Effector memory CD4-positive, alpha-beta T cell (primary cell): ENCODE measurements around the gene RABIF.

Experiments used
- DNase-seq, 3 donors: peaks; one replicate each; pipeline ENCODE4 v3.0.0-alpha.2; 2020
- H3K27ac ChIP-seq: 2 replicates; pipeline ENCODE4 v1.7.0; 2013; ENCODE audit warnings: mild to moderate bottlenecking, low read length, moderate library complexity; ENCODE audit not compliant: insufficient read depth, poor library complexity, severe bottlenecking
- H3K27me3 ChIP-seq: replicated peaks from 2 replicates; pipeline ENCODE4 v1.7.0; 2013; ENCODE audit warnings: mild to moderate bottlenecking, low read length; ENCODE audit not compliant: insufficient read depth, control insufficient read depth, poor library complexity, severe bottlenecking
- H3K36me3 ChIP-seq: 2 replicates; pipeline ENCODE4 v1.7.0; 2013; ENCODE audit warnings: mild to moderate bottlenecking, low read length, moderate library complexity; ENCODE audit not compliant: control insufficient read depth, insufficient read depth
- H3K4me1 ChIP-seq: 2 replicates; pipeline ENCODE4 v1.7.0; 2013; ENCODE audit warnings: low read length, mild to moderate bottlenecking; ENCODE audit not compliant: control insufficient read depth, insufficient read depth, poor library complexity, severe bottlenecking
- H3K4me3 ChIP-seq: 2 replicates; pipeline ENCODE4 v1.7.0; 2013; ENCODE audit warnings: low read length, low read depth, mild to moderate bottlenecking; ENCODE audit not compliant: insufficient read depth, poor library complexity, severe bottlenecking
- H3K9me3 ChIP-seq: 2 replicates; pipeline ENCODE4 v1.7.0; 2013; ENCODE audit warnings: mild to moderate bottlenecking, low read length, moderate library complexity; ENCODE audit not compliant: control insufficient read depth

Gene RABIF

GRCh38 chr1:202880062-202880461, 8.9 kb downstream of the RABIF start:
- Histone ChIP-seq H3K27me3 (no peaks in the 10 kb centered on the region), H3K36me3 (peaks cover 27% of the 10 kb centered on the region), H3K9me3 (no peaks in the 10 kb centered on the region), H3K27ac (no peak overlapping the region), H3K4me3 (no peak overlapping the region), H3K4me1 (no peaks in the 10 kb centered on the region)
- no peak for DNase-seq

- H3K4me3 ChIP-seq = no peak overlapping the region
- H3K4me1 ChIP-seq = no peaks in the 10 kb centered on the region
- peaks cover 27% of the 10 kb centered on the region for H3K36me3 ChIP-seq
- H3K27me3 ChIP-seq = no peaks in the 10 kb centered on the region
- H3K27ac ChIP-seq = no peak overlapping the region
- H3K9me3 ChIP-seq = no peaks in the 10 kb centered on the region
- no peak for DNase-seq
Observed at GRCh38 chr1:202879128-202879527, 9.8 kb downstream of the RABIF start.

- H3K4me1 ChIP-seq = no peaks in the 10 kb centered on the region
- no peaks in the 10 kb centered on the region for H3K36me3 ChIP-seq
- H3K27ac ChIP-seq = no peak overlapping the region
- no peak for DNase-seq
- no peaks in the 10 kb centered on the region for H3K27me3 ChIP-seq
- H3K9me3 ChIP-seq = no peaks in the 10 kb centered on the region
- no peak overlapping the region for H3K4me3 ChIP-seq
Observed at GRCh38 chr1:202873026-202873425, 15.9 kb downstream of the RABIF start.

DNA sequence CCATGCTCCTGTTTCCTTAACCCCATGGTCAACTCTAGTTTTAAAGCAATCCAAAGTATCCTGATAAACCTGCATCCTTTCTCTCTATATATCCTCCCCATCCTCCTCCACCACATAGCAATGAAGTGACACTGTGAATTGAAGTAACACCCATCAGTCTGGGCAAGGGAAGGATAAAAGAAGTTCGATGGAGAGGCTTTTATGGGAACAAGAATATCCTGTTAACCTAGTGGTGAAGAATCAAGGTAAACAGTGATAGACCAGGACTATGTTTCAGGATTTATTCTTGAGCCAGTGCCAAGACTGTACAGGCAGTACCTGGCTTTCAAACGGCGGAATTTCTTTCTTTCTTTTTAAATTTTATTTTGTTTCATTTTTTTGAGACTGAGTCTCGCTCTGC, 17.6 kb downstream of the RABIF start:
- H3K27ac ChIP-seq = no peak overlapping the region
- no peaks in the 10 kb centered on the region for H3K9me3 ChIP-seq
- H3K36me3 ChIP-seq = no peaks in the 10 kb centered on the region
- no peak overlapping the region for H3K4me3 ChIP-seq
- no peaks in the 10 kb centered on the region for H3K27me3 ChIP-seq
- no peak for DNase-seq
- H3K4me1 ChIP-seq = no peaks in the 10 kb centered on the region

DNA sequence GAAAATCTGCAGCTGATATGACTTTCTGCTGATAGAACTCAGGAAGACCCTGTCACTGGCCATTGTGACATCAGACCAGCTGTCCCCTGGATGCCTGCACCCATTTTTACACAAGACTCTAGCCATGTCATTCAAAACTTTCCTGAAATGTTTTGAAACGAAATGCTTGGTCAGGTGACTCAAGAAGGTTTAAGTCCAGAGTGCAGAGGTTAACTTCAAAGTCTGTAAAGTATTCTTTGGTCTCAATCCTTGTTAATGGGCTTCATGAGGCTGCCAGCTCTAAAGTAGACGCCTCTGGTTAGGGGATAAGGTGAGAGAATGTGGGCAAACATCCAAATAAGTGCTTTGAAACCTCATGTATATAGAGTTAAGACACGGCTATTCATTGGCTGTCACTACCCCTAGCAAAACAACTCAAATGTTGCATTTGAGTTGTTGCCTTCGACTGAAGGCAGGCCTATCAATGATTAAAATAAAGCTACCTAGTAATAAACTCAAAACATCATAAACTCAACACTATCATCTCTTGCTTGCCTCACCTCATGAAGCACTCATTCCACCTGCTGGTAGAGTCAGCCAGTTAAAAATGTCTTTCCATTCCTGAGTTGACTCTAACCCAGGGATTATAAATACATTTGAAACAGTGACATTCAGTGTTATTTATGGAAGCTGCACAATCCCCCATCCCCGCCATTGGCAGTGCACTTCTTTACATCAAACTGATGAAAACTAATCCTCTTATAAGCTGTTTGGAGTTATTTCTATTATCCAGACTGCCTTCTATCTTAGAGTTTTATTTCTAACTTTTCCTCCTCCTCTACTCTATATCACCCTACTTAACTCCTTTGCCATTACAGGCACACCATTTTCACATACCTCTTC, 26.0 kb downstream of the RABIF start:
- H3K27me3 ChIP-seq = peaks cover 21% of the 10 kb centered on the region
- H3K4me3 ChIP-seq = no peak overlapping the region
- no peaks in the 10 kb centered on the region for H3K9me3 ChIP-seq
- H3K4me1 ChIP-seq = peaks cover 12% of the 10 kb centered on the region
- no peaks in the 10 kb centered on the region for H3K36me3 ChIP-seq
- DNase-seq = no peak
- H3K27ac ChIP-seq = no peak overlapping the region

- H3K9me3 ChIP-seq = no peaks in the 10 kb centered on the region
- no peaks in the 10 kb centered on the region for H3K36me3 ChIP-seq
- H3K27ac ChIP-seq = no peak overlapping the region
- H3K4me3 ChIP-seq = peak overlapping the region; percentile 64
- peaks cover 21% of the 10 kb centered on the region for H3K27me3 ChIP-seq
- peak in 1 of 3 donors; percentile 15 for DNase-seq
- H3K4me1 ChIP-seq = peaks cover 12% of the 10 kb centered on the region
Observed at GRCh38 chr1:202861420-202862132, 27.4 kb downstream of the RABIF start.

GRCh38 chr1:202860744-202861419, 28.1 kb downstream of the RABIF start:
- Histone ChIP-seq H3K4me3 (peak overlapping the region; percentile 64), H3K27me3 (peaks cover 21% of the 10 kb centered on the region), H3K27ac (no peak overlapping the region), H3K4me1 (peaks cover 12% of the 10 kb centered on the region), H3K36me3 (no peaks in the 10 kb centered on the region), H3K9me3 (no peaks in the 10 kb centered on the region)
- no peak for DNase-seq

DNA sequence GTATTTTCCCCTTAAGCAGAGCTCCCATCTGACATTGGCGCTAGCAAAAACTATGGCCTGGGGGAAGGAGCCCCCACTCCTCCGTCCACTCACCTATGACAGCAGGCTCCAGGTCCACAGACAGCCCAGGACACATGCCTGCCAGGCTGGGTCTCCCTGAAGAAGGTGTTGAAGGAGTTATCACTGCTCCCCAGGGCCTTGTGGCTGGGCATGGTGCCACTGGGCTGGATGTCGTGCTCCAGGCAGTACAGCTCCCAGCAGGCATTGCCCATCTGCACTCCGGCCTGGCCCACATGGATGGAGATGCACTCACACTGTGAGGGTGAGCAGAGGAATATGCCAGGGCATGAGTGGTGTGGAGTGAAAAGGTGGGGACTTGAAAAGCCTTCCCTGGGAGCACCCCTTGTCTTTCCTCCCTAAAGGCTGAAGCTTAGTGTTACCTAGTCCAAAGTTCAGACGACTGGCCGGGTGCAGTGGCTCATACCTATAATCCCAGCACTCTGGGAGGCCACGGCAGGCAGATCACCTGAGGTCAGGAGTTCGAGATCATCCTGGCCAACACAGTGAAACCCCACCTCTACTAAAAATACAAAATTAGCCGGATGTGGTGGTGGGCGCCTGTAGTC, 30.0 kb downstream of the RABIF start:
- peaks cover 16% of the 10 kb centered on the region for H3K27me3 ChIP-seq

DNA sequence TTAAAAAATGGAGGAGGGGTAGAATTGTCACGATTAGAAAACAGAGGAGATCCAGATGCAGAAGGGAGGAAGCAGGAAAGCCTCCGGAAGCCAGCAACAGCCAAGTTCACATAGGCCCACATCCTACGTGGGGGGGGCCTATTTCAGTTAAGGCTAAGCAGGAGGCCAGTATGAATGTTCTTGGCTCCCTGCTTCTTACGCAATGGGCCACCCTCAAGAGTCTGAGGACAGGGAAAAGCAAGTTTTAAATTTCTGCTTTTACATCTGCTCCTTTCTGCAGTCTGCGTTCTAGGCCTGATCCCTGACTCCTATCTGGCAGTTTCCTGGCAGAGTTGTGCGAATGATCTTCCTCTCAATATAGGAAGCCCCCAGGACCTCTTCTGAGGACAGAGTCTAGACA, 30.6 kb downstream of the RABIF start:
- Histone ChIP-seq H3K36me3 (no peaks in the 10 kb centered on the region), H3K9me3 (no peaks in the 10 kb centered on the region), H3K4me3 (no peak overlapping the region), H3K4me1 (peaks cover 12% of the 10 kb centered on the region), H3K27me3 (peaks cover 16% of the 10 kb centered on the region), H3K27ac (no peak overlapping the region)
- DNase-seq = no peak

More for the DNA sequence above, 30.0 kb downstream of the RABIF start:
- Histone ChIP-seq H3K9me3 (no peaks in the 10 kb centered on the region), H3K36me3 (no peaks in the 10 kb centered on the region), H3K4me1 (peaks cover 12% of the 10 kb centered on the region), H3K27ac (no peak overlapping the region), H3K4me3 (no peak overlapping the region)
- no peak for DNase-seq
